ENCODE results near the gene MMP13.
"Not testable (repeated sequence)": the region's sequence is repeated elsewhere in the genome, so short reads cannot be mapped to it uniquely, and the experiment has no call there.

MMP13 gene

DNA sequence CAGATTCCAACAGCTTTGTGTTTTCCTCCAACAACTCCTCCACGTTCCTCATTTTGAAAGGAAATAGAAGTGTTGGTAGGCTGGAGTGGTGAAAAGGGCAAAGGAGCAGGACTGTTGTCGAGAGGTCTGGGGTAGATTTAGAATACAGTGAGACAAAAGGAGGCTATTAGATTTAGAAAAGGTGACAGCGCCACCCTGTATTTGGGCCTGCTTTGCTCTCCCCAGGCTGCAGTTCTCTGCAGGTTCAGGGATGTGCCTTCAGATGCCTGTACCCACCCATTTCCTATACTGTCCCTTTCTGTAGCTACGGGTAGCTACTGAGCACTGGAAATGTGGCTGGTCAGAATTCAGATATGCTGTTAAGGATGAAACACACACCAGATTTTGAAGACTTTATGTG is 20.8 kb downstream of the MMP13 start:
- no peak for DNase-seq

GRCh38 chr11:102933627-102934026 is 21.9 kb downstream of the MMP13 start:
- no peak for DNase-seq

DNA sequence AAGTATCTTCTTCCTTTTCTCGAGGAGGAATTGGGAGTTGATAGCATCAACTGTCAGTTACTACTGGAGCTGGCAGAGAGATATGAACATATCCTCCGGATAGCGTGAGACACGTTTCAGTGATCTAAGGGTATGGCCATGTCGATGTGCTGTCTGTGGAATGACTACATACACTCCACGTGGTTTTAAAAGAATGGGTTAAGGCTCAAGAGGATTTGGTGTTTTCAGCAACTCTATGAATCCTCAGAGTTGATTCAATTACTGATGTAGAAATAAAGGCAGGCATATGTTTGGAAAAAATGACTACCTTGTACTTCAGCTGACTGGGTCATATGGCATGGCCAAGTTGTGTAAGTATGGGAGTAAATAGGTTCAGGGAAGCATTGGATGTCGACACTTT is 22.9 kb downstream of the MMP13 start:
- no peak for DNase-seq

GRCh38 chr11:102930451-102930850 is 25.1 kb downstream of the MMP13 start:
- DNase-seq: no peak

DNA sequence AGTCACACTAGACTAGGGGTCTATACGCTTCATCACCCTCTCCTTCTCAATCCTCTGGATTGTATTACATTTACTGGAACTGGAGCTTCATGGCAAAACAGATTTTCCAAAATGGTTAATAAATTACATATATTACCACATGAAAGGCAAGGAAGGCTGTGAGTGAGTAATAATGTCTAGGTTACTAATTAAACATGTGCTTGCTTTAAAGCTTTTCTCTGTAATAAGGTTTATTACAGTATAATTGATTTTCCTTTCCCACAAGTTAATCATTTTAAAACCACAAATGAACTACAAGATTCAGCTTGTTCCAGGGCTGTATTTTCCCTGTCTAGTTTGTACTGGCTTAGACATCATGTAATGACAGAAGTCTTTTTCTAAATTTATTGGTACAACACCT is 25.6 kb downstream of the MMP13 start:
- DNase-seq: no peak

DNA sequence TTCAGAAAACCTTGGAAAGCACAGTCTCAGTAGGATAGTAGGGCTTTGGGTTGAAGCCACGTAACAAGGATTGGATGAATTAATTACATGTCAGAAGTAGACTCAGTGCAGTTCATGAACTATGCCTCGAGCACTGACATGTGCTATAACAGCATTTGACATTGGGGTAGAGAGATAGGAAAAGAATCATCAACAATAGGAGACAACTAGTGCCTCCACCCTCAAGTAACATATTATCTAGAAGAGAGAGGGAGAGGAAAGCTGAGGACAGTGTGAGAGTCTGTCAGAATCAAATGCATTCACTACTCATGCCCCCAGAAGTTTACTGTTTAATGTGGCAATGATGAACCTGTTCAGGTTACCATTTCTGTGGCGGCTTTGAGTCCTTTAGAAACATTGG is 26.4 kb downstream of the MMP13 start:
- DNase-seq: no peak

DNA sequence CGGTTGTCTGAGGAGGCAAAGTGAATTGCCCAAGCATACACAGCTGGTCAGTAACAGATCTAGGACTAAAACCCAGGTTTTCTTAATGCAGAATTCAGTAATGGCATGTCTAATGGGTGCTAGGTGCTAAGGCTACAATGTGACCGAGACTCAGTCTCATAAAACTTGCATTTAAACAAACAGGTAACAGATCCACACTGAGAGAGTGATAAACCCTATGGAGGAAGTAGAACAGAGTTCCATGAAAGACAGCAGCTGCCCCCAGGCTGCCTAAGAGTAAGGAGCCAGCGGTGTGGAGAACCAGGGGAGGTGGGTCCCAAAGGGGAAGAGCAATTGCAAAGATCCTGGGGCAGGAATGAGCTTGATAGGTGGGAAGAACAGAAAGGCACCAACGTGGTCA is 27.3 kb downstream of the MMP13 start:
- DNase-seq: no peak

- no peak for DNase-seq
Observed at GRCh38 chr11:102927624-102927990, 27.9 kb downstream of the MMP13 start.

DNA sequence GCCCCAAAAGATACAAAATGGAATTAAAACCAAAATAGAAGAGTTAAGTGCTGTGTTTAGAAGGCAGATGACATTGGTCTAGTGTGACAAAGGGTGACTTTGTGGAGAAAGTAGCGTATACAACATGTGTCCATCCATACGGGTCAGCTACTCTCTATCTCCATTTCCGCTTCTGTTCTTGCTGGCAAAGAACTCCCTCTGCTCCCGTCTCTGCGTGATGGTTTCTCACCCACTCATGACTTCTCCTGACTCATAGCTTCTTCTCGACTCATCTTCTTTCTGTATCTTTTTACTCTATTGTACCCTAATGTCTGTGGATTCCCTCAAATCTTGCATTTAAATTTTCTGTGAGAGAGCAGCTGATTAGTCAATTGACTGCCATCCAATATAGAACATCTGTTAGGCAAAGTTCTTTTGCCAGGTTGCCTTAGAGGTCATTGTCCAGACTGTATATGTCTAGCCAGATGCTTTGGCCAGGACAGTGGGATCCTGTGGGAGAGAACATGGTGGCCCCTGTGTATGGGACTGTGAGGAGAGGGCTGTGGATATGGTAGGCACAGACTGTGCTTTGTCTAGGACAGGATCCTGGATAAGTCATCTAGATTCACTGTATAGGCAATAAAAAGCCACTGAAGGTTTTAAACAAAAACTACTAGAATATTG is 28.4 kb downstream of the MMP13 start:
- no peak for DNase-seq

GRCh38 chr11:102926517-102926916 is 29.0 kb downstream of the MMP13 start:
- no peak for DNase-seq

- no peak for DNase-seq
Observed at GRCh38 chr11:102925988-102926387, 29.5 kb downstream of the MMP13 start.

DNA sequence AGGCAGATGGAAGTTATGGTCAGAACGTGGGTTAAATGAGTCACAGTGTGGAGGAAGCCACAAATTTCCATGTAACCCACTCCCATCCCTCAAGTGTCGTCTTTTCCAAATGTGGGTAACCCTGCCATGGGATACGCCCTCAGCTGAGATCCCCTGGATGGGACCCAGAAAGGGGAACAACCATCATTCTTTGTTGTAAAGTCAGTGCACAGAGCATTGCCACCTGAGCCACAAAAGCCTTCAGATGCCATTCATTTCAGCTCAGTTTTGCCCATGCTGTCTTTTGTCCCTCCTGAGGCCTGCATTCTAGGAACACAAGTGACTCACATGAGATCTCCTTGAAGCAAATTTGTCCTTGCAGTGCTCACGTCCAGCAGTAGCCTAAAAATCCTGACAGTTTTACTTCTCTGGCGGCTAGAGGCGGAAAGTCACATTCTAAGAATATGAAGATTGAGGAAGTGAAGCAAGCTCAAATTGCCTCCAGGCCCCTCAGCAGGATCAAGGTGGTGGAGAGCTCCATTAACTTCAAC is 30.6 kb downstream of the MMP13 start:
- no peak for DNase-seq

- no peak for DNase-seq
Observed at GRCh38 chr11:102921587-102922220, 33.8 kb downstream of the MMP13 start.

GRCh38 chr11:102920118-102920684 is 35.3 kb downstream of the MMP13 start:
- DNase-seq: no peak

DNA sequence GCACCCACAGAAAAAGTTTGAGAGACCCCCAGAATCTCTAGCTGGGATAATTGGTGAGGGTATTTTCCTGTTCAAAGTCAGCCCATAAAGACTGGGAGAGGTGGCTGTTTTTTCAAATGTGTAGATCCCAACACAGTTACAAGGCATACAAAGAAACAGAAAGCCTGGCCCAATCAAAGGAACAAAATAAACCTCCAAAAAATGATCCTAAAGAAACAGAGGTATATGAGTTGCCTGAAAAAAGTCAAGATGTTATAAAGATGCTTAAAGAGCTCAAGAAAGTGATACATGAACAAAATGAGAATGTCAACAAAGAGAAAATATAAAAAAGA is 40.5 kb downstream of the MMP13 start:
- no peak for DNase-seq

- no peak for DNase-seq
Observed at GRCh38 chr11:102914238-102915043, 41.1 kb downstream of the MMP13 start.

- DNase-seq: no peak
Observed at GRCh38 chr11:102912482-102912830, 43.1 kb downstream of the MMP13 start.

- DNase-seq: no peak
Observed at GRCh38 chr11:102911758-102912481, 43.6 kb downstream of the MMP13 start.

DNA sequence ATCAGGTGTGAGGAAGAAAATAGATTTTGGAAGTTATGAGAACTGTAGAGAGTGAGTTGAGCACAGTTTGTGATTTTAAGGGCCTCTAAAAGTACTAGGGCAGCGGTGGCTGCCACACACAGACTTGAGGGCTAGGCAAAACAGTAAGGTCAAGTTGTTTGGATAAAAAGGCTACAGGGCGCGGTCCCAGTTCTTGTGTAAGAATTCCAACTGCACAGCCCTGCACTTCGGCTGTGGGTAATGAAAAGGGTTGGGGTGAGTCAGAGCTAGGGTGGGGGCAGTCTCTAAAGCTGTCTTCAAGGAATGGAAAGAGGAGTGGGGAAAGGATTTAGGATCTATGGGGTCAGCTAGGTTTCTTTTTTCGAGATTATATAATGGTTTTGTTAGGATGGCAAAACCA is 49.7 kb downstream of the MMP13 start:
- DNase-seq: not testable (repeated sequence)

- not testable (repeated sequence) for DNase-seq
Observed at GRCh38 chr11:102903895-102904294, 51.6 kb downstream of the MMP13 start.

DNA sequence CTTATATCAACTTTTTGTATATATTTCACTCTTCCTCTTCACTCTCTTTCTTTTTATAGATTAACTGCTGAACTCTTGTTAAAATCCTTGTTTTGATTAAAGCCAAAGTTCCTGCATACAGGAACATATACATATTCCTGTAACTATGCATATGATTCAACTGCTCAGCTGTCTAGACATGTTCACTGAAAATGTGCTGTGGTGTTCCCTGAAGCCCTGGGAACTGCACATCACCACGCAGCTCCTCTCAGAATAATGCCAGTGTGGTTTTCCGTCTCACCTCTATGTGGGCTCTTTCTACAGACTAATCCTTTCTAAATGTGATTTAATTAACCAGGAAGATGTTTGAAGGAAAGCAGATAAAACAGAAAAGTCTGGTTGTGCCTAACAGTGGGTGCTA is 55.2 kb downstream of the MMP13 start:
- DNase-seq: no peak

Measured in activated effector memory CD4-positive, alpha-beta T cell treated with Interleukin-2 at 50 U/mL for 16 hours (primary cell).